PC-3 (cell line): ENCODE data around the gene NUPR1. TPM values are rescaled to one million over a fixed set of nuclear protein-coding genes. Genes with fewer than 3 reads are reported as not detected.

Experiments
- ATAC-seq: fragments of 200-7000 bp; cut with Tn5 transposase; 2 replicates; pipeline ENCODE4 v1.9.1; 2020; ENCODE audit warnings: mild to moderate bottlenecking, moderate library complexity
- BruUV-seq: library from RNA; stranded (reverse); fragments of 400-500 nt; replicated peaks from 2 replicates; lab custom pipeline; 2021; lab: Mats Ljungman, UMichigan
- CTCF ChIA-PET: fragments of 300-600 bp; sonication (Branson Sonifier 250); formaldehyde crosslinking; loops from one replicate; lab custom pipeline; 2022; ENCODE audit warnings: antibody characterized with exemption; lab: Charles Lee
- POLR2A ChIA-PET: fragments of 300-600 bp; sonication (Branson Sonifier 250); formaldehyde crosslinking; loops from one replicate; lab custom pipeline; 2022; ENCODE audit warnings: antibody characterized with exemption; ENCODE audit not compliant: unreplicated experiment; lab: Charles Lee
- DNase-seq: peaks from one replicate; pipeline ENCODE4 v3.0.0-alpha.2; 2015
- H2AFZ ChIP-seq: fragments of 300-600 bp; sonication (generic); 2 replicates; pipeline ENCODE4 v1.6.0; 2016; ENCODE audit warnings: antibody characterized with exemption, low read length
- H3F3A ChIP-seq: fragments of 300-600 bp; sonication (generic); one replicate; pipeline ENCODE4 v1.6.0; 2017; ENCODE audit warnings: antibody characterized with exemption, low read length, control low read depth, mild to moderate bottlenecking; ENCODE audit not compliant: unreplicated experiment
- H3K27ac ChIP-seq: fragments of 300-600 bp; sonication (generic); 2 replicates; pipeline ENCODE4 v1.5.1; 2016; ENCODE audit warnings: mild to moderate bottlenecking, low read length
- H3K27me3 ChIP-seq: fragments of 300-600 bp; sonication (generic); 2 replicates; pipeline ENCODE4 v1.6.1; 2016; ENCODE audit warnings: low read length, mixed read lengths
- H3K36me3 ChIP-seq: fragments of 300-600 bp; sonication (generic); 2 replicates; pipeline ENCODE4 v1.6.1; 2016; ENCODE audit warnings: low read depth, mixed run types, low read length, mixed read lengths
- H3K4me1 ChIP-seq: fragments of 300-600 bp; sonication (generic); 2 replicates; pipeline ENCODE4 v1.5.1; 2016; ENCODE audit warnings: low read length; ENCODE audit not compliant: insufficient read depth
- H3K4me2 ChIP-seq: fragments of 300-600 bp; sonication (generic); 2 replicates; pipeline ENCODE4 v1.6.0; 2016; ENCODE audit warnings: low read length
- H3K4me3 ChIP-seq: fragments of 300-600 bp; sonication (generic); 2 replicates; pipeline ENCODE4 v1.5.1; 2016; ENCODE audit warnings: mild to moderate bottlenecking, low read length, mixed read lengths
- H3K79me2 ChIP-seq: fragments of 300-600 bp; sonication (generic); 2 replicates; pipeline ENCODE4 v1.6.1; 2017; ENCODE audit warnings: low read length, mixed read lengths
- H3K9ac ChIP-seq: fragments of 300-600 bp; sonication (generic); 2 replicates; pipeline ENCODE4 v1.6.0; 2016; ENCODE audit warnings: mild to moderate bottlenecking, low read length
- H3K9me2 ChIP-seq: fragments of 300-600 bp; sonication (generic); replicated peaks from 2 replicates; pipeline ENCODE4 v1.6.1; 2016; ENCODE audit warnings: mixed run types, low read length, mixed read lengths
- H3K9me3 ChIP-seq: fragments of 300-600 bp; sonication (generic); 2 replicates; pipeline ENCODE4 v1.6.1; 2016; ENCODE audit warnings: low read length, mixed read lengths
- H4K20me1 ChIP-seq: fragments of 300-600 bp; sonication (generic); 2 replicates; pipeline ENCODE4 v1.6.1; 2016; ENCODE audit warnings: low read length, mixed read lengths
- CTCF ChIP-seq: fragments of 300-600 bp; sonication (generic); conservative IDR thresholded peaks from 2 replicates; pipeline ENCODE4 v1.5.1; 2017; ENCODE audit warnings: antibody characterized with exemption, low read depth, mild to moderate bottlenecking, low read length
- EZH2 ChIP-seq: fragments of 300-600 bp; sonication (generic); IDR thresholded peaks from one replicate; pipeline ENCODE4 v1.6.1; 2017; ENCODE audit warnings: antibody characterized with exemption, mild to moderate bottlenecking, low read length; ENCODE audit not compliant: unreplicated experiment
- EZH2phosphoT487 ChIP-seq: fragments of 300-600 bp; sonication (generic); IDR thresholded peaks from 2 replicates; pipeline ENCODE4 v1.6.1; 2018; ENCODE audit warnings: mild to moderate bottlenecking, antibody characterized with exemption, low read length, borderline replicate concordance
- intact Hi-C: fragments of 100-400 bp; cut with micrococcal nuclease; formaldehyde crosslinking; loops from 2 replicates; pipeline ENCODE4 v1.9.0; 2023
- total RNA-seq: library from RNA; depleted of rRNA; stranded (reverse); fragments of >200 nt; gene quantifications from 2 replicates; pipeline ENCODE4 v1.2.3, GENCODE V29; 2014

The NUPR1 gene
- total RNA-seq, 1 experiment from 2014 or later: 16.5 TPM

- H4K20me1 ChIP-seq: no peaks in the 10 kb centered on the region
- no peaks in the 10 kb centered on the region for H3K9me3 ChIP-seq
- no peak overlapping the region for H3K27ac ChIP-seq
- H3K27me3 ChIP-seq: no peaks in the 10 kb centered on the region
- no peak overlapping the region for H3K9ac ChIP-seq
- H3K79me2 ChIP-seq: peaks cover 9% of the 10 kb centered on the region; the same call in 1 of the 2 replicates
- TF ChIP-seq CTCF (no peak), EZH2 (no peak), EZH2phosphoT487 (no peak)
- ChIA-PET CTCF (no interaction called here), POLR2A (no interaction called here)
- BruUV-seq: no TSS peak
- ATAC-seq (no peak), DNase-seq (no peak)
- no peaks in the 10 kb centered on the region for H3F3A ChIP-seq
- H3K4me1 ChIP-seq: peaks cover 15% of the 10 kb centered on the region
- no peaks in the 10 kb centered on the region for H3K36me3 ChIP-seq
- H3K4me2 ChIP-seq: no peak overlapping the region
- intact Hi-C loops: no loop called here
- H3K4me3 ChIP-seq: no peak overlapping the region
- no peaks in the 10 kb centered on the region for H3K9me2 ChIP-seq
- H2AFZ ChIP-seq: no peak overlapping the region
Observed at GRCh38 chr16:28540346-28540745, 1.6 kb upstream of the NUPR1 start.

GRCh38 chr16:28537964-28538732 lies 626 bp downstream of the NUPR1 start:
- Histone ChIP-seq H3K27ac (peak overlapping the region; percentile 20), H3K36me3 (no peaks in the 10 kb centered on the region), H3K9ac (peak overlapping the region; percentile 55), H3K27me3 (no peaks in the 10 kb centered on the region), H3K9me2 (no peaks in the 10 kb centered on the region), H3K9me3 (no peaks in the 10 kb centered on the region), H3K79me2 (peaks cover 9% of the 10 kb centered on the region; the same call in 1 of the 2 replicates), H2AFZ (peak overlapping the region; percentile 80), H3K4me2 (peak overlapping the region; percentile 79), H3K4me1 (peaks cover 15% of the 10 kb centered on the region), H4K20me1 (no peaks in the 10 kb centered on the region), H3K4me3 (peak overlapping the region; percentile 54), H3F3A (no peaks in the 10 kb centered on the region)
- ChIA-PET POLR2A (no interaction called here), CTCF (no interaction called here)
- ATAC-seq (no peak), DNase-seq (no peak)
- TF ChIP-seq EZH2 (no peak), EZH2phosphoT487 (no peak), CTCF (no peak)
- no TSS peak for BruUV-seq
- intact Hi-C loops: no loop called here

- no peak overlapping the region for H3K9ac ChIP-seq
- ChIA-PET POLR2A (no interaction called here), CTCF (no interaction called here)
- H3K4me3 ChIP-seq: no peak overlapping the region
- TF ChIP-seq EZH2 (no peak), CTCF (no peak), EZH2phosphoT487 (no peak)
- no peaks in the 10 kb centered on the region for H3K36me3 ChIP-seq
- ATAC-seq (no peak), DNase-seq (no peak)
- no peak overlapping the region for H2AFZ ChIP-seq
- H3K9me2 ChIP-seq: no peaks in the 10 kb centered on the region
- no peaks in the 10 kb centered on the region for H3K27me3 ChIP-seq
- H3K4me1 ChIP-seq: peaks cover 15% of the 10 kb centered on the region
- BruUV-seq: no TSS peak
- H3K4me2 ChIP-seq: 0 out of 2 replicates have a peak overlapping the region, but pooled peaks have one; percentile 79
- H4K20me1 ChIP-seq: no peaks in the 10 kb centered on the region
- peaks cover 9% of the 10 kb centered on the region; the same call in 1 of the 2 replicates for H3K79me2 ChIP-seq
- H3K27ac ChIP-seq: no peak overlapping the region
- intact Hi-C loops: no loop called here
- no peaks in the 10 kb centered on the region for H3K9me3 ChIP-seq
- H3F3A ChIP-seq: no peaks in the 10 kb centered on the region
Observed at GRCh38 chr16:28537076-28537475, 1.7 kb downstream of the NUPR1 start.
